ENCODE measurements around the gene TNFAIP8. TPM values are rescaled to one million over a fixed set of nuclear protein-coding genes. Genes with fewer than 3 reads are reported as not detected.

The TNFAIP8 gene
- total RNA-seq, 1 donor from 2014 or later: 40.0 TPM

- H3K36me3 ChIP-seq (ENCODE audit: control insufficient read depth, insufficient read depth, low read length): no peaks in the 10 kb centered on the region
- no peak for TF ChIP-seq CTCF (IDR thresholded peaks at IDR 0.05; ENCODE audit: insufficient read depth, low read length, poor library complexity, severe bottlenecking)
- no peaks in the 10 kb centered on the region for H3K27me3 ChIP-seq (ENCODE audit: control insufficient read depth, insufficient read depth, low read length)
- no peak for DNase-seq (ENCODE audit: low read depth)
- no peak overlapping the region for H3K4me3 ChIP-seq (ENCODE audit: low read depth, low read length)
Measured at GRCh38 chr5:119333421-119333851, 22.4 kb upstream of the TNFAIP8 start.

- no peak for TF ChIP-seq CTCF (IDR thresholded peaks at IDR 0.05; ENCODE audit: insufficient read depth, low read length, poor library complexity, severe bottlenecking)
- Histone ChIP-seq H3K4me3 (ENCODE audit: low read depth, low read length) (no peak overlapping the region), H3K36me3 (ENCODE audit: control insufficient read depth, insufficient read depth, low read length) (no peaks in the 10 kb centered on the region), H3K27me3 (ENCODE audit: control insufficient read depth, insufficient read depth, low read length) (no peaks in the 10 kb centered on the region)
- DNase-seq (ENCODE audit: low read depth): no peak
Measured at GRCh38 chr5:119335261-119335677, 20.6 kb upstream of the TNFAIP8 start.

GRCh38 chr5:119336262-119336661 lies 19.6 kb upstream of the TNFAIP8 start:
- Histone ChIP-seq H3K36me3 (ENCODE audit: control insufficient read depth, insufficient read depth, low read length) (no peaks in the 10 kb centered on the region), H3K27me3 (ENCODE audit: control insufficient read depth, insufficient read depth, low read length) (no peaks in the 10 kb centered on the region), H3K4me3 (ENCODE audit: low read depth, low read length) (no peak overlapping the region)
- TF ChIP-seq CTCF (IDR thresholded peaks at IDR 0.05; ENCODE audit: insufficient read depth, low read length, poor library complexity, severe bottlenecking): no peak
- DNase-seq (ENCODE audit: low read depth): no peak

GRCh38 chr5:119336845-119337580 lies 18.8 kb upstream of the TNFAIP8 start:
- TF ChIP-seq CTCF (IDR thresholded peaks at IDR 0.05; ENCODE audit: insufficient read depth, low read length, poor library complexity, severe bottlenecking): no peak
- Histone ChIP-seq H3K36me3 (ENCODE audit: control insufficient read depth, insufficient read depth, low read length) (no peaks in the 10 kb centered on the region), H3K4me3 (ENCODE audit: low read depth, low read length) (no peak overlapping the region), H3K27me3 (ENCODE audit: control insufficient read depth, insufficient read depth, low read length) (no peaks in the 10 kb centered on the region)
- DNase-seq (ENCODE audit: low read depth): no peak

- Histone ChIP-seq H3K36me3 (ENCODE audit: control insufficient read depth, insufficient read depth, low read length) (no peaks in the 10 kb centered on the region), H3K4me3 (ENCODE audit: low read depth, low read length) (no peak overlapping the region)
Measured at GRCh38 chr5:119338326-119338946, 17.4 kb upstream of the TNFAIP8 start.

More at GRCh38 chr5:119338326-119338946, 17.4 kb upstream of the TNFAIP8 start:
- no peak for DNase-seq (ENCODE audit: low read depth)
- TF ChIP-seq CTCF (IDR thresholded peaks at IDR 0.05; ENCODE audit: insufficient read depth, low read length, poor library complexity, severe bottlenecking): no peak
- no peaks in the 10 kb centered on the region for H3K27me3 ChIP-seq (ENCODE audit: control insufficient read depth, insufficient read depth, low read length)
